ENCODE measurements around the gene SLC25A12.

DNA sequence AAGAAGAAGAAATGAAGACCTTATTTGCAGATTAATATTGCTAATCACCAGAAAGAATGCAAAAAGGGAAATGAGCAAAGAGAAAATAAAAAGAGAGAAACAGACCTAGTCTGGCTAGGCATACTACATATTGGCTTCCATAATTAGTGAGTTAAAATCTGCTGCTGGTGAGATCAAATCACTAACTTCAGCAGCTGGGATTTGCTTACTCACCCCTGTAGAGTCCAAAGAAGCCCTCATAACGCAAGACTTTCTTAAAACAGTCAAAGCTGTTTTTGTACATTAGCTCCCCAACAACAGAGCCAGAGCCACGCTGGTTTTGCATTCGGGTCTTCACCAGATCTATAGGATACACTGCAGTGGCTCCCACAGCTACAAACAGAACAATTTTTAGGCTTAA is 80.9 kb downstream of the SLC25A12 start:
- TF ChIP-seq EZH2phosphoT487 (IDR thresholded peaks at IDR 0.05; ENCODE audit: borderline replicate concordance, low read depth, low read length), result no peak
- TF ChIP-seq, protein P1, sequence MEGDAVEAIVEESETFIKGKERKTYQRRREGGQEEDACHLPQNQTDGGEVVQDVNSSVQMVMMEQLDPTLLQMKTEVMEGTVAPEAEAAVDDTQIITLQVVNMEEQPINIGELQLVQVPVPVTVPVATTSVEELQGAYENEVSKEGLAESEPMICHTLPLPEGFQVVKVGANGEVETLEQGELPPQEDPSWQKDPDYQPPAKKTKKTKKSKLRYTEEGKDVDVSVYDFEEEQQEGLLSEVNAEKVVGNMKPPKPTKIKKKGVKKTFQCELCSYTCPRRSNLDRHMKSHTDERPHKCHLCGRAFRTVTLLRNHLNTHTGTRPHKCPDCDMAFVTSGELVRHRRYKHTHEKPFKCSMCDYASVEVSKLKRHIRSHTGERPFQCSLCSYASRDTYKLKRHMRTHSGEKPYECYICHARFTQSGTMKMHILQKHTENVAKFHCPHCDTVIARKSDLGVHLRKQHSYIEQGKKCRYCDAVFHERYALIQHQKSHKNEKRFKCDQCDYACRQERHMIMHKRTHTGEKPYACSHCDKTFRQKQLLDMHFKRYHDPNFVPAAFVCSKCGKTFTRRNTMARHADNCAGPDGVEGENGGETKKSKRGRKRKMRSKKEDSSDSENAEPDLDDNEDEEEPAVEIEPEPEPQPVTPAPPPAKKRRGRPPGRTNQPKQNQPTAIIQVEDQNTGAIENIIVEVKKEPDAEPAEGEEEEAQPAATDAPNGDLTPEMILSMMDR (conservative IDR thresholded peaks at IDR 0.05; ENCODE audit: low read length), result no peak

All from OCI-LY7 (cell line).